ENCODE measurements around the gene MAN2C1.

DNA sequence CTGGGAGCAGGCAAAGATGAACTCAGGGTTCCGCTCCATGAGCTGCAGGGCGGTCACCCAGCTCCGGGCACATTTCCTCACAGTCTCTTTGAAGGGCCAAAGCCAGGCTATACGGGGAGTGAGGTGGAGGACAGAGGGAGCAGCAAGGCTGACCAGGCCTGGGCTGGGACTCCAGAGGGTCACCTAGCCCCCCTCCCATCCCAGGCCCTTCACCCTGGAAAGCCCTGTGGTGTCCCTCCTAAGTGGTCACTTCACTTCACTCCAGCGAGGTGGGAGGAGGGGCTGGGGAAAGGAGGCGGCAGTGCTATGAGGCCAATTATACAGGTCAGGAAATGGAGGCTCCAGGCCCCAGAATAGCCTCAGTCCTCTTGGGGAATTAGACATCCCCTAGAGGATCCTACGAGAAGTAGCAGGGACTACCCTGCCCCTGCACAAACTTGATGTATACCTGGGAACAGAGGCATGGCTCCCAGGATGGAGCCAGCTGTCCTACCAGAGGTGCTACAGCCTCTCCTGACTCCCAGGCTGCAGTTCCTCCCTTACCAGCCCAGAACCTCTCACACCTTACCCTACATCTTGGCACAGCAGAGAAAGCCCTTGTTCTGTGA is 5.7 kb downstream of the MAN2C1 start:
- TF ChIP-seq POLR2A (IDR thresholded peaks at IDR 0.05) = no peak
- TF ChIP-seq CTCF (IDR thresholded peaks at IDR 0.05) = no peak
